ENCODE measurements around the gene XRCC1. TPM values are rescaled to one million over a fixed set of nuclear protein-coding genes. Genes with fewer than 3 reads are reported as not detected.

The XRCC1 gene
- total RNA-seq, 2 experiments from 2014 or later, result 46.5 to 48.4 TPM

DNA sequence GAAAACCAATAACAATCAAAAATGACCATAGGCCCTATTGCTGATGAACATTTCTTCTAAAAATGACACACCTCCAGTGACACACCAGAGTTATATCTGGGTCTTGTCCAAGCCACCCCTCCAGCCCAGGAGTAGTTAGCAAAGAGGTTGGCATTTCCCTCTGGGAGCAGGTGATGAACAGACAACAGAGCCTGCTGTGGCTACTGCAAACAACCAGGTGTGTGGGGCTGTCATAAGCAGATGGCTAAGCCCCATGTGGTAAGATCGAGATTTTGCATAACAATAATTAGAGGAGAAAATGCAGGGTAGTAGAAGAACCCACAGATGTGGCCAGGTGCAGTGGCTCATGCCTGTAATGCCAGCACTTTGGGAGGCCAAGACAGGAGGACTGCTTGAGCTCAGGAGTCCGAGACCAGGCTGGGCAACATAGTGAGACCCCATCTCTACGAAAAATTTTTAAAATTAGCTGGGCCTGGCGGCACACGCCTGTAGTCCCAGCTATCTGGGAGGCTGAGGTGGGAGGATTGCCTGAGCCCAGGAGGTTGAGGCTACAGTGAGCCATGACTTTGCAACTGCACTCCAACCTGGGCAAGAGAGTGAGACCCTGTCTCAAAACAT, 5.0 kb downstream of the XRCC1 start:
- DNase-seq (no peak), ATAC-seq (peak; percentile 12)
- H3K36me3 Mint-ChIP-seq (ENCODE audit: low read depth), result peaks cover 15% of the 10 kb centered on the region
- H3K27me3 Mint-ChIP-seq (ENCODE audit: low read depth), result no peaks in the 10 kb centered on the region
- no peak overlapping the region for H3K4me3 Mint-ChIP-seq
- ChIA-PET CTCF (interaction anchor here (2.4 to 3.6 kb wide), 3 partner anchors 15 to 24 kb away, joined by 7 to 18 read pairs (median 17); no protein-coding TSS in a partner anchor), POLR2A (interaction anchor here (1.7 to 2.0 kb wide), 2 partner anchors 10 to 24 kb away, joined by 4 to 5 read pairs; no protein-coding TSS in a partner anchor)
- peaks cover 20% of the 10 kb centered on the region for H3K4me1 Mint-ChIP-seq (ENCODE audit: low read depth)
- H3K27ac Mint-ChIP-seq, result no peak overlapping the region
- no peaks in the 10 kb centered on the region for H3K9me3 Mint-ChIP-seq (ENCODE audit: insufficient read depth)

DNA sequence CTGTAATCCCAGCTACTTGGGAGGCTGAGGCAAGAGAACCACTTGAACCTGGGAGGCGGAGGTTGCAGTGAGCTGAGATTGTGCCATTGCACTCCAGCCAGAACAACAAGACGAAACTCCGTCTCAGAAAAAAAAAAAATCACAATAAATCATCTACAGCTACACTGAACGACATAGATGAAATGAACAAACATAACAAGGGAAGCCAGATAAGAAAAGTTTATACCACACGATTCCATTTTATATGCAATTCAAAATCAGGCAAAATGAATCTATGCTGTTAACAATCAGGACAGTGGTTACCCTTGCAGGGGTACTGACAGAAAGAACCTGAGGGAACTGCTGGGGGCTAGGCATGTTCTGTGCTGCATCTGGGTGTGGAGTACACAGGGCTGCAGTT, 5.7 kb downstream of the XRCC1 start:
- ChIA-PET POLR2A (no interaction called here), CTCF (interaction anchor here (1.2 to 3.6 kb wide), 3 partner anchors 12 to 25 kb away, joined by 3 to 18 read pairs (median 17); no protein-coding TSS in a partner anchor)
- DNase-seq (no peak), ATAC-seq (no peak)
- no peak overlapping the region for H3K4me3 Mint-ChIP-seq
- H3K36me3 Mint-ChIP-seq (ENCODE audit: low read depth), result peaks cover 17% of the 10 kb centered on the region
- no peak overlapping the region for H3K27ac Mint-ChIP-seq
- peaks cover 19% of the 10 kb centered on the region for H3K4me1 Mint-ChIP-seq (ENCODE audit: low read depth)
- no peaks in the 10 kb centered on the region for H3K9me3 Mint-ChIP-seq (ENCODE audit: insufficient read depth)
- H3K27me3 Mint-ChIP-seq (ENCODE audit: low read depth), result no peaks in the 10 kb centered on the region

DNA sequence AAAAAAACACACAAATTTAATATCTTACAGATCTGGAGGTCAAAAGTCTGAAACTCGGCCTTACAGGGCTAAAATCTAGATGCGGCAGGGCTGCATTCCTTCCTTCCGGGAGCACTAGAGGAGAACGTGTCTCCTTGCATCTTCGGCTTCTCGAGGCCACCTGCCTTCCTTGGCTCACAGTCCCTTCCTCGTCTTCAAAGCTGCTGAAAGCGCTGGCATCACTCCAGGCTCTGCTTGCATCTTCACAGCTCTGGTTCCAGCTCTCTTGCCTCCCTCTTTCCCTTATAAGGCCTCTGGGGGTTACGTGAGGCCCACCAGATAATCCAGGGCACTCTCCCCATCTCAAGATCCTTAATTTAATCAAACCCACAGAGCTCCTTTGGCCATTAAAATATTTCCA, 10.5 kb downstream of the XRCC1 start:
- H3K4me3 Mint-ChIP-seq, result no peak overlapping the region
- peak overlapping the region; percentile 57 for H3K27ac Mint-ChIP-seq
- ChIA-PET CTCF (interaction anchor here (1.0 to 4.4 kb wide), 6 partner anchors 10 to 118 kb away, joined by 3 to 30 read pairs (median 12); partner anchors contain the start of genes PINLYP and XRCC1), POLR2A (interaction anchor here (0.8 to 1.6 kb wide), 2 partner anchors 10 to 30 kb away, joined by 5 to 7 read pairs; no protein-coding TSS in a partner anchor)
- no peaks in the 10 kb centered on the region for H3K9me3 Mint-ChIP-seq (ENCODE audit: insufficient read depth)
- H3K36me3 Mint-ChIP-seq (ENCODE audit: low read depth), result peaks cover 33% of the 10 kb centered on the region
- no peak for DNase-seq
- H3K27me3 Mint-ChIP-seq (ENCODE audit: low read depth), result no peaks in the 10 kb centered on the region
- no peak for ATAC-seq
- peaks cover 46% of the 10 kb centered on the region for H3K4me1 Mint-ChIP-seq (ENCODE audit: low read depth)

DNA sequence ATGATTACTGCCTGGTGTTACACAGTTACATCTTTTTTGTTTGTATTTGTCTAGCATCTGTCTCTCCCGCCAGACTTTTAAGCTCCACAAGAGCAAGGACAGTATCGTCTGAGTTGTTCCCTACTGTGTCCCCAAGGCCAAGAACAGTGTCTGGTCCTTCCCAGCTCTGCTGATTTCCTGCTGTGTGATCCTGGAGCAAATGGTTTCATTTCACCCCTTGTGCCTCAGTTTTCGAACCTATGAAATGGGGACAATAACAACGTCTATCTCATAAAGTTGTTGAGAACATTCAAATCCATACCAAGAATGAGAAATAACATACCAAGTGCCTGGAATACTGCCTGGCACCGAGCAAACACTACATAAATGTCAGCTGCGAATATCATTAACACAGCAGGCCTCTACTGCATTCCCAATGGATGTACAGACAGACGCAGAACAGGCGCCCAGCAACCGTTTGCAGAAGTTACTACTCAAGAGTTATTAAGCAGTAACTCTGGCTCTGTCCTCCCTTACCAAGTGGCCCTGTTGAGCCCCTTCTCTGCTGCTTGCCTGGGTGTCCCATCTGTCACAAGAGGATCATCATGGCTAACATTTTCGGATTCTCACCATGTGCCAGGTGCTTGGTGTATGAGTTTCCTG, 11.4 kb downstream of the XRCC1 start:
- ATAC-seq, result no peak
- Mint-ChIP-seq H3K9me3 (ENCODE audit: insufficient read depth) (no peaks in the 10 kb centered on the region), H3K27me3 (ENCODE audit: low read depth) (no peaks in the 10 kb centered on the region), H3K36me3 (ENCODE audit: low read depth) (peaks cover 38% of the 10 kb centered on the region), H3K4me3 (no peak overlapping the region), H3K4me1 (ENCODE audit: low read depth) (peaks cover 43% of the 10 kb centered on the region), H3K27ac (peak overlapping the region; percentile 97)
- no peak for DNase-seq
- ChIA-PET POLR2A (interaction anchor here (1.0 kb wide), 2 partner anchors 9 to 11 kb away, joined by 3 to 4 read pairs; partner anchors contain the start of genes PINLYP and XRCC1), CTCF (interaction anchor here (0.9 to 12.8 kb wide), 4 partner anchors 10 to 31 kb away, joined by 3 to 239 read pairs (median 22); partner anchors contain the start of genes IRGQ, XRCC1 and ZNF576)

GRCh38 chr19:43562698-43563241, 12.6 kb downstream of the XRCC1 start:
- H3K4me3 Mint-ChIP-seq, result peak overlapping the region; percentile 46
- ChIA-PET CTCF (interaction anchor here (3.4 to 12.8 kb wide), 3 partner anchors 8 to 32 kb away, joined by 13 to 239 read pairs (median 30); partner anchors contain the start of genes IRGQ and ZNF576), POLR2A (interaction anchor here (0.6 to 1.0 kb wide), 2 partner anchors 20 to 32 kb away, joined by 3 read pairs; no protein-coding TSS in a partner anchor)
- H3K9me3 Mint-ChIP-seq (ENCODE audit: insufficient read depth), result no peaks in the 10 kb centered on the region
- no peaks in the 10 kb centered on the region for H3K27me3 Mint-ChIP-seq (ENCODE audit: low read depth)
- peaks cover 43% of the 10 kb centered on the region for H3K4me1 Mint-ChIP-seq (ENCODE audit: low read depth)
- ATAC-seq (peak; percentile 92), DNase-seq (peak; percentile 87)
- H3K36me3 Mint-ChIP-seq (ENCODE audit: low read depth), result peaks cover 39% of the 10 kb centered on the region
- peak overlapping the region; percentile 97 for H3K27ac Mint-ChIP-seq

DNA sequence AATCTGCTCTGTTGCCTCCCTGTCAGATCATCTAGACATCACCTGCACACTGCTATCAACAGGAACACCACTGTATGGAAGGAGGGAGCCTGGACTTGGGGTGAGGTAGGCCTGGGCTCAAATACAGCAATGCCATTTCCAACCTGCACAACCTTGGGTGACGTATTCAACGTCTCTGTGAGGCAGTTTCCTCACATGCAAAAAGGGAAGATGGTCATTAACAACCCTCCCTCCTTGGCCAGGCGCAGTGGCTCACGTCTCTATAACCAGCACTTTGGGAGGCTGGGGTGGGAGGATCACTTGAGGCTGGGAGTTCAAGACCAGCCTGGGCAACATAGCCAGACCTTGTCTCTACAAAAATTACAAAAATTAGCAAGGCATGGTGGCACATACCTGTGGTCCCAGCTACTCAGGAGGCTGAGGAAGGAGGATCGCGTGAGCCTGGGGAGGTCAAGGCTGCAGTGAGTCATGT, 13.1 kb downstream of the XRCC1 start:
- peak overlapping the region; percentile 97 for H3K27ac Mint-ChIP-seq
- H3K4me1 Mint-ChIP-seq (ENCODE audit: low read depth), result peaks cover 43% of the 10 kb centered on the region
- no peak for DNase-seq
- peak overlapping the region; percentile 46 for H3K4me3 Mint-ChIP-seq
- H3K36me3 Mint-ChIP-seq (ENCODE audit: low read depth), result peaks cover 42% of the 10 kb centered on the region
- no peaks in the 10 kb centered on the region for H3K9me3 Mint-ChIP-seq (ENCODE audit: insufficient read depth)
- no peaks in the 10 kb centered on the region for H3K27me3 Mint-ChIP-seq (ENCODE audit: low read depth)
- CTCF ChIA-PET, result interaction anchor here (4.4 to 12.8 kb wide), 2 partner anchors 8 to 33 kb away, joined by 30 to 239 read pairs; partner anchors contain the start of genes IRGQ and ZNF576
- peak; percentile 3 for ATAC-seq
- POLR2A ChIA-PET, result interaction anchor here (0.6 to 1.0 kb wide), 2 partner anchors 21 to 32 kb away, joined by 3 read pairs; no protein-coding TSS in a partner anchor

- H3K27me3 Mint-ChIP-seq (ENCODE audit: low read depth), result no peaks in the 10 kb centered on the region
- peaks cover 41% of the 10 kb centered on the region for H3K4me1 Mint-ChIP-seq (ENCODE audit: low read depth)
- CTCF ChIA-PET, result interaction anchor here (0.8 to 12.8 kb wide), 4 partner anchors 7 to 34 kb away, joined by 3 to 239 read pairs (median 18); partner anchors contain the start of genes IRGQ and ZNF576
- POLR2A ChIA-PET, result interaction anchor here (0.7 kb wide), 1 partner anchor 35 kb away, joined by 4 read pairs; the partner anchor contains the start of genes IRGQ and ZNF576
- no peak overlapping the region for H3K4me3 Mint-ChIP-seq
- no peak for ATAC-seq
- H3K27ac Mint-ChIP-seq, result peak overlapping the region; percentile 97
- no peak for DNase-seq
- peaks cover 41% of the 10 kb centered on the region for H3K36me3 Mint-ChIP-seq (ENCODE audit: low read depth)
- no peaks in the 10 kb centered on the region for H3K9me3 Mint-ChIP-seq (ENCODE audit: insufficient read depth)
Observed at GRCh38 chr19:43561139-43561970, 14.0 kb downstream of the XRCC1 start.

DNA sequence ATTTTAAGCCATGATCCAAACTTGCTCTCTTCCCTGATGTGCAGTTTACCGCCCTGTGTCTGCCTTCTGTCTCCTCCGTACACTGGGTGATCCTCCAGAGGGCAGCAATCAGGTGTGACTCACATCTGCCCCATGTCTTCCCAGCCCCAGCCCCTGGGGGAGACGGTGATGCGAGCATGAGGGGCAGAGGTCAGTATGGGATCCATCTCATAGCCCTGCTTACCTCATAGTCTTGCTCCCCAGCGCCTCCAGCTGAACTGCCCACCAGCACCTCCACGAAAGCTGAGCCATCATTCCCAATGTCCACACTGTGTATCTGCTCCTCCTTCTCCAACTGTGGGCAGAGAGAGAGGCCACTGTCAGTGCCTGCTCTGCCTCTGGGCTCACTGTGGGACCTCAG, 14.6 kb downstream of the XRCC1 start:
- ATAC-seq (no peak), DNase-seq (no peak)
- Mint-ChIP-seq H3K4me3 (no peak overlapping the region), H3K27me3 (ENCODE audit: low read depth) (no peaks in the 10 kb centered on the region), H3K9me3 (ENCODE audit: insufficient read depth) (no peaks in the 10 kb centered on the region), H3K36me3 (ENCODE audit: low read depth) (peaks cover 41% of the 10 kb centered on the region), H3K4me1 (ENCODE audit: low read depth) (peaks cover 41% of the 10 kb centered on the region), H3K27ac (peak overlapping the region; percentile 97)
- ChIA-PET CTCF (interaction anchor here (1.6 to 12.8 kb wide), 2 partner anchors 11 to 34 kb away, joined by 6 to 239 read pairs; partner anchors contain the start of genes IRGQ and ZNF576), POLR2A (interaction anchor here (0.7 kb wide), 1 partner anchor 36 kb away, joined by 4 read pairs; the partner anchor contains the start of genes IRGQ and ZNF576)

- H3K9me3 Mint-ChIP-seq (ENCODE audit: insufficient read depth), result no peaks in the 10 kb centered on the region
- ChIA-PET CTCF (interaction anchor here (0.6 to 12.8 kb wide), 39 partner anchors 9 to 225 kb away, joined by 3 to 239 read pairs (median 6); partner anchors contain the start of genes ETHE1, IRGQ, PINLYP and XRCC1), POLR2A (interaction anchor here (0.6 to 2.2 kb wide), 8 partner anchors 9 to 39 kb away, joined by 3 to 20 read pairs (median 4); partner anchors contain the start of genes IRGQ and ZNF575)
- H3K27me3 Mint-ChIP-seq (ENCODE audit: low read depth), result no peaks in the 10 kb centered on the region
- H3K27ac Mint-ChIP-seq, result peak overlapping the region; percentile 6
- peak; percentile 91 for DNase-seq
- H3K4me3 Mint-ChIP-seq, result no peak overlapping the region
- ATAC-seq, result peak; percentile 95
- H3K4me1 Mint-ChIP-seq (ENCODE audit: low read depth), result peaks cover 8% of the 10 kb centered on the region
- peaks cover 43% of the 10 kb centered on the region for H3K36me3 Mint-ChIP-seq (ENCODE audit: low read depth)
Observed at GRCh38 chr19:43555185-43555770, 20.0 kb downstream of the XRCC1 start.

GRCh38 chr19:43554317-43554895, 20.9 kb downstream of the XRCC1 start:
- Mint-ChIP-seq H3K36me3 (ENCODE audit: low read depth) (peaks cover 41% of the 10 kb centered on the region), H3K4me1 (ENCODE audit: low read depth) (peaks cover 8% of the 10 kb centered on the region), H3K9me3 (ENCODE audit: insufficient read depth) (no peaks in the 10 kb centered on the region), H3K4me3 (no peak overlapping the region), H3K27me3 (ENCODE audit: low read depth) (no peaks in the 10 kb centered on the region), H3K27ac (no peak overlapping the region)
- ATAC-seq (no peak), DNase-seq (no peak)
- POLR2A ChIA-PET, result interaction anchor here (0.7 to 2.2 kb wide), 7 partner anchors 10 to 40 kb away, joined by 3 to 20 read pairs (median 5); partner anchors contain the start of genes IRGQ and ZNF575
- CTCF ChIA-PET, result interaction anchor here (0.6 to 12.8 kb wide), 36 partner anchors 8 to 263 kb away, joined by 3 to 239 read pairs (median 6); partner anchors contain the start of genes ETHE1, IRGQ, PINLYP and XRCC1

Data from activated CD8-positive, alpha-beta T cell treated with anti-CD3 and anti-CD28 coated beads, Interleukin-2, amount 10 ng/mL, durations not matched to agents 7 days and 5 days (primary cell).